ENCODE results near the gene ZBTB7C.

ZBTB7C gene

GRCh38 chr18:48074929-48075706 is 334.1 kb downstream of the ZBTB7C start:
- no peak for DNase-seq

GRCh38 chr18:48073211-48073930 is 335.8 kb downstream of the ZBTB7C start:
- DNase-seq, result peak; percentile 30

GRCh38 chr18:48072428-48073204 is 336.6 kb downstream of the ZBTB7C start:
- no peak for DNase-seq

- no peak for DNase-seq
These were observed 340.2 kb downstream of the ZBTB7C start for GRCh38 chr18:48068916-48069445.

- no peak for DNase-seq
These were observed 342.9 kb downstream of the ZBTB7C start for GRCh38 chr18:48066225-48066652.

GRCh38 chr18:48065601-48065995 is 343.6 kb downstream of the ZBTB7C start:
- no peak for DNase-seq

GRCh38 chr18:48064978-48065600 is 344.1 kb downstream of the ZBTB7C start:
- DNase-seq, result no peak

GRCh38 chr18:48061781-48062570 is 347.2 kb downstream of the ZBTB7C start:
- DNase-seq, result no peak

- DNase-seq, result no peak
These were observed 348.2 kb downstream of the ZBTB7C start for GRCh38 chr18:48060970-48061369.

- no peak for DNase-seq
These were observed 348.8 kb downstream of the ZBTB7C start for GRCh38 chr18:48060346-48060745.

- DNase-seq, result peak; percentile 27
These were observed 349.6 kb downstream of the ZBTB7C start for GRCh38 chr18:48059455-48060010.

GRCh38 chr18:48058486-48058885 is 350.7 kb downstream of the ZBTB7C start:
- no peak for DNase-seq

- no peak for DNase-seq
These were observed 352.2 kb downstream of the ZBTB7C start for GRCh38 chr18:48057018-48057417.

- no peak for DNase-seq
These were observed 353.8 kb downstream of the ZBTB7C start for GRCh38 chr18:48055351-48055750.

GRCh38 chr18:48053881-48054816 is 355.0 kb downstream of the ZBTB7C start:
- DNase-seq, result no peak

- DNase-seq, result no peak
These were observed 356.3 kb downstream of the ZBTB7C start for GRCh38 chr18:48052842-48053241.

GRCh38 chr18:48051945-48052840 is 357.0 kb downstream of the ZBTB7C start:
- DNase-seq, result no peak

- DNase-seq, result no peak
These were observed 359.0 kb downstream of the ZBTB7C start for GRCh38 chr18:48050176-48050575.

- DNase-seq, result no peak
These were observed 359.4 kb downstream of the ZBTB7C start for GRCh38 chr18:48049757-48050156.

Measured in NCI-H524 treated with DMSO at 0.1 percent for 48 hours (cell line).